GM06990 (cell line): ENCODE results near the gene DCAF11.
A peak's percentile ranks its signal among the peaks of the same experiment; 100 is the strongest.

Experiments used
- DNase-seq: peaks from one replicate; pipeline ENCODE4 v3.0.0-alpha.2; 2011; ENCODE audit not compliant: insufficient read length; ENCODE audit errors: extremely low read depth
- H3K27me3 ChIP-seq: replicated peaks from 2 replicates; pipeline ENCODE4 v1.6.0; 2011; ENCODE audit warnings: low read length; ENCODE audit not compliant: control insufficient read depth, insufficient read depth
- H3K36me3 ChIP-seq: 2 replicates; pipeline ENCODE4 v1.5.1; 2011; ENCODE audit warnings: low read length; ENCODE audit not compliant: control insufficient read depth, insufficient read depth
- H3K4me3 ChIP-seq: replicated peaks from 2 replicates; pipeline ENCODE4 v1.5.1; 2011; ENCODE audit warnings: low read depth, mild to moderate bottlenecking, control low read depth, low read length
- CTCF ChIP-seq: IDR thresholded peaks from 2 replicates; pipeline ENCODE4 v1.5.1; 2011; ENCODE audit warnings: low read length, control low read depth, mild to moderate bottlenecking, inconsistent platforms; ENCODE audit not compliant: insufficient read depth, poor library complexity, severe bottlenecking

Gene DCAF11

DNA sequence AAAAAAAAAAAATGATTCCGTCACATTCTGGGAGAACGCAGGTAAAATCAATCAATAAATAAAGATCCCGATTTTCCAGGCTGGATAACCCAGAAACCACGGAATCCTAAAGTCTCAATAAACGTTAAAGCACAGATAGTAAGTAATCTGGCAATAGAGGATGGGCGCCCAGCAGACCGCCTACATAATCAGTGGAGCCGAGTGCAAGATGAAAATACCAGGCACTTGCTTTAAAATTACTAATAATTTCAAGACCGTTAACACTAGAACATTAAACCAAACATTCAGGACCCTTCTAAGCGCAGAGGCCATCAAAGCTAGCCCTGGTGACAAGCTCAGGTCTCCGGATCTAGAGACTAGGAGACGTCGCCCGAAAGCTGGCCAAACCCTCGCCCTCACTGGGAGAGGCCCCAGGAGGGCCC is 1.2 kb upstream of the DCAF11 start:
- Histone ChIP-seq H3K4me3 (peak overlapping the region; percentile 72), H3K27me3 (no peaks in the 10 kb centered on the region), H3K36me3 (peaks cover 13% of the 10 kb centered on the region)
- no peak for DNase-seq
- TF ChIP-seq CTCF = no peak

- no peak for TF ChIP-seq CTCF
- peak overlapping the region; percentile 72 for H3K4me3 ChIP-seq
- no peaks in the 10 kb centered on the region for H3K27me3 ChIP-seq
- peaks cover 18% of the 10 kb centered on the region for H3K36me3 ChIP-seq
- peak; percentile 91 for DNase-seq
These were observed 611 bp upstream of the DCAF11 start for GRCh38 chr14:24113801-24114531.

GRCh38 chr14:24115422-24116127 is 998 bp downstream of the DCAF11 start:
- no peak for TF ChIP-seq CTCF
- no peak for DNase-seq
- H3K27me3 ChIP-seq = no peaks in the 10 kb centered on the region
- H3K36me3 ChIP-seq = peaks cover 28% of the 10 kb centered on the region
- H3K4me3 ChIP-seq = peak overlapping the region; percentile 72

GRCh38 chr14:24116128-24116814 is 1.7 kb downstream of the DCAF11 start:
- peak overlapping the region; percentile 72 for H3K4me3 ChIP-seq
- DNase-seq = no peak
- no peak for TF ChIP-seq CTCF
- no peaks in the 10 kb centered on the region for H3K27me3 ChIP-seq
- H3K36me3 ChIP-seq = peaks cover 34% of the 10 kb centered on the region

DNA sequence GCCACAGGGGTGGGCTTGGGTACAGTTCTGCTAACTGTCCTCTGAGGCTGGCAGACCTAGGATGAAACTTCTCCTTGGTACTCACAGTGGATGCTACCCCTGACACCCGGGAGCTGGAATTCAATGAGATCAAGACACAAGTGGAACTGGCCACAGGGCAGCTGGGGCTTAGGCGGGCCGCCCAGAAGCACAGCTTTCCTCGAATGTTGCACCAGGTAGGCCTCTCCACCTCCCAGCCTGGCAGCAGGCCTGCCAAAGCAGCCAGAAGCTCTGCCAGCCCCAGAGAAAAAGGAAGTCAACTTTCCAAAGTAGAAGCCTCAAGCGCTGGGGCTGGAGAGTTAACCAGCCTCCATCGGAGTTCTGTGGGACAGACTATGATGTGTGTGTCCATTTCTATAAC is 2.6 kb downstream of the DCAF11 start:
- no peaks in the 10 kb centered on the region for H3K27me3 ChIP-seq
- H3K36me3 ChIP-seq = peaks cover 34% of the 10 kb centered on the region
- TF ChIP-seq CTCF = no peak
- no peak overlapping the region for H3K4me3 ChIP-seq
- DNase-seq = no peak
